ENCODE data around the gene ATG5. TPM values are rescaled to one million over a fixed set of nuclear protein-coding genes. Genes with fewer than 3 reads are reported as not detected.

ATG5 gene
- total and polyA plus RNA-seq, 2 donors from 2014 or later: 26.5 to 31.6 TPM

DNA sequence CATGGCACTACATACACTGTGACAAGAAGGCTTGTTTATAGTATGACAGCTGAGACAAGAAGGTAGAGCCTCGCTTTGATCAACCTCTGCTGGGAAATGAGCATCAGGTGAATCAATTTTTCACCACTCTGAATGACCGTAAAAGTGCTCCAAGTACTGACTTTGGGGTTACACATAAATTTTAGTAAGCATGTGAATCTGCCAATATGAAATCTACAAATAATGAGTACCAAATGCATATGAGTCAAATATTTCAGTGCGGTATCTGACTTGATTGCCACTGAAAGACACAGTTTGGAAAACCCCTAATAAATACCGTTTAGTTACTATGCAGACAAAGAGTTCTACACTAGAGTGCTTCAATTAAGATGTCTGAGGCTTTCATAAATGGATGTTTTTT is 77.8 kb downstream of the ATG5 start:
- FAIRE-seq: no peak
- Histone ChIP-seq H3K36me3 (ENCODE audit: control insufficient read depth in 2 of 3, insufficient read depth in 3 of 3, low read length in 3 of 3) (peaks cover 0 to 7% (median 0%) of the 10 kb centered on the region in 3 donors), H3K9ac (ENCODE audit: low read length in 3 of 3) (no peak overlapping the region), H3K4me3 (ENCODE audit: low read length in 3 of 3) (no peak overlapping the region), H3K27me3 (ENCODE audit: control insufficient read depth, insufficient read depth, low read length) (no peaks in the 10 kb centered on the region), H3K27ac (ENCODE audit: low read depth in 2 of 2, low read length in 2 of 2) (no peak overlapping the region), H3K9me3 (ENCODE audit: control insufficient read depth in 2 of 3, insufficient read depth in 1 of 3, low read length in 3 of 3) (no peaks in the 10 kb centered on the region), H3K4me1 (ENCODE audit: control insufficient read depth in 2 of 3, insufficient read depth in 2 of 3, low read depth in 1 of 3, low read length in 3 of 3) (no peaks in the 10 kb centered on the region)
- TF ChIP-seq, protein P1, sequence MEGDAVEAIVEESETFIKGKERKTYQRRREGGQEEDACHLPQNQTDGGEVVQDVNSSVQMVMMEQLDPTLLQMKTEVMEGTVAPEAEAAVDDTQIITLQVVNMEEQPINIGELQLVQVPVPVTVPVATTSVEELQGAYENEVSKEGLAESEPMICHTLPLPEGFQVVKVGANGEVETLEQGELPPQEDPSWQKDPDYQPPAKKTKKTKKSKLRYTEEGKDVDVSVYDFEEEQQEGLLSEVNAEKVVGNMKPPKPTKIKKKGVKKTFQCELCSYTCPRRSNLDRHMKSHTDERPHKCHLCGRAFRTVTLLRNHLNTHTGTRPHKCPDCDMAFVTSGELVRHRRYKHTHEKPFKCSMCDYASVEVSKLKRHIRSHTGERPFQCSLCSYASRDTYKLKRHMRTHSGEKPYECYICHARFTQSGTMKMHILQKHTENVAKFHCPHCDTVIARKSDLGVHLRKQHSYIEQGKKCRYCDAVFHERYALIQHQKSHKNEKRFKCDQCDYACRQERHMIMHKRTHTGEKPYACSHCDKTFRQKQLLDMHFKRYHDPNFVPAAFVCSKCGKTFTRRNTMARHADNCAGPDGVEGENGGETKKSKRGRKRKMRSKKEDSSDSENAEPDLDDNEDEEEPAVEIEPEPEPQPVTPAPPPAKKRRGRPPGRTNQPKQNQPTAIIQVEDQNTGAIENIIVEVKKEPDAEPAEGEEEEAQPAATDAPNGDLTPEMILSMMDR (IDR thresholded peaks at IDR 0.05; ENCODE audit: borderline replicate concordance, extremely low read depth, insufficient read depth): no peak
- no peak for DNase-seq
- intact Hi-C loops (cut with DNase I): no loop called here

DNA sequence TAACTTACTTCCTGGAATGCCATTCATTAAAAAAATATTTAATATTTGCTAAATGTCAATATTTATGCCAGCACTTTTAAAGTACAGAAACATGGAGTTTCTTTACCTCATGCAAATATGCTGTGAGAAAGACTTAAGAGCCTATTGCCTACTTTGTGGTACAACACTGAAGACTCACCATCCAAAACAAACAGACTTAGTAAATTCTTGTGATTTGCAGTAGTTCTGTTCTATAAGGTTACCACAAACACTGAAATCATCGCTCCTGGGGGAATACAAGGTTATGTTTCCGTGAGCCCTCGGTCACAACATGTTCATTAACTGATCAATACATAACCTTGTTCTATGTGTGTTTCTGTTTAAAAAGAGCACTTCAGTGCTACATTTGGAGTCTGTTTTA is 78.3 kb downstream of the ATG5 start:
- Histone ChIP-seq H3K4me1 (ENCODE audit: control insufficient read depth in 2 of 3, insufficient read depth in 2 of 3, low read depth in 1 of 3, low read length in 3 of 3) (no peaks in the 10 kb centered on the region), H3K36me3 (ENCODE audit: control insufficient read depth in 2 of 3, insufficient read depth in 3 of 3, low read length in 3 of 3) (peaks cover 0 to 7% (median 0%) of the 10 kb centered on the region in 3 donors), H3K27me3 (ENCODE audit: control insufficient read depth, insufficient read depth, low read length) (no peaks in the 10 kb centered on the region), H3K9ac (ENCODE audit: low read length in 3 of 3) (no peak overlapping the region), H3K4me3 (ENCODE audit: low read length in 3 of 3) (no peak overlapping the region), H3K27ac (ENCODE audit: low read depth in 2 of 2, low read length in 2 of 2) (no peak overlapping the region), H3K9me3 (ENCODE audit: control insufficient read depth in 2 of 3, insufficient read depth in 1 of 3, low read length in 3 of 3) (no peaks in the 10 kb centered on the region)
- intact Hi-C loops (cut with DNase I): no loop called here
- TF ChIP-seq, protein P1 (IDR thresholded peaks at IDR 0.05; ENCODE audit: borderline replicate concordance, extremely low read depth, insufficient read depth): no peak
- no peak for DNase-seq
- FAIRE-seq: no peak

DNA sequence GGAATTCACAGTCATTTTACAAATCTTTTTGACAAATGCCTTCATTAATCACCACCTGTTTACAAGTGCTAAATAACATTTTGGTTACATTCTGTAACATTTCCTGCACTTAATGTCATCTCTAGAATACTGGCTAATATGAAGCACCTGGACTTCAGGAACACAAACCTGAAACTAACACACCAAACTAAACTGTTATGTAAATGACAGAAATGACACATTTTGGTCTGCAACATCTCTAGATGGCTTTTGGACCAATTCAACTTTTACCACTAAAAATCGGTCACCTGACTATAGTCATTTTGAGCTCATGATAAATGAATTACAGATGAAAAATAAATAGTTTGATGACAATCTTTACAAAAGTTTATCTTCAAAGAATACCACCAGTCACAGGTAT is 80.6 kb downstream of the ATG5 start:
- H3K27me3 ChIP-seq (ENCODE audit: control insufficient read depth, insufficient read depth, low read length): no peaks in the 10 kb centered on the region
- DNase-seq (no peak), FAIRE-seq (no peak)
- H3K9ac ChIP-seq (ENCODE audit: low read length in 3 of 3): no peak overlapping the region
- peaks cover 0 to 7% (median 0%) of the 10 kb centered on the region in 3 donors for H3K36me3 ChIP-seq (ENCODE audit: control insufficient read depth in 2 of 3, insufficient read depth in 3 of 3, low read length in 3 of 3)
- H3K9me3 ChIP-seq (ENCODE audit: control insufficient read depth in 2 of 3, insufficient read depth in 1 of 3, low read length in 3 of 3): no peaks in the 10 kb centered on the region
- intact Hi-C loops (cut with DNase I): no loop called here
- TF ChIP-seq, protein P1 (IDR thresholded peaks at IDR 0.05; ENCODE audit: borderline replicate concordance, extremely low read depth, insufficient read depth): no peak
- H3K4me1 ChIP-seq (ENCODE audit: control insufficient read depth in 2 of 3, insufficient read depth in 2 of 3, low read depth in 1 of 3, low read length in 3 of 3): no peaks in the 10 kb centered on the region
- no peak overlapping the region for H3K4me3 ChIP-seq (ENCODE audit: low read length in 3 of 3)
- no peak overlapping the region for H3K27ac ChIP-seq (ENCODE audit: low read depth in 2 of 2, low read length in 2 of 2)

DNA sequence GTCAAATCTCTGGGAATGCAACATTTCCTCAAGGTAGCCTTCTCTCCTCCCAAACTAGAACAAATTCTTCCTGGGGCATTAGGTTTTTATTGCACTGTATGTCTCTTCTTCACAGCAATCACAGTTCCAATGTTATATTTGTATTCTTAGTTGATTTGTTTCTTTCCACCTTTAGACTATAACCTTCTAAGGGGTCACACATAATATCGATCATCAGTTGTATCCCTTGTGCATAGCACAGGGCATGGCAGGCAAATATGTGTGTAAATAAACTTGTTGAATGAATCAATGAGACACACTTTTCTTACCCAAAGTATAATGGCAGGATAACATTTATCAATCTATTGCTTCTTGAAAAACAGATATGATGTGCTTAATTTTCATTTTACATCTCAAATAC is 81.0 kb downstream of the ATG5 start:
- no peak for DNase-seq
- H3K9ac ChIP-seq (ENCODE audit: low read length in 3 of 3): no peak overlapping the region
- no peaks in the 10 kb centered on the region for H3K9me3 ChIP-seq (ENCODE audit: control insufficient read depth in 2 of 3, insufficient read depth in 1 of 3, low read length in 3 of 3)
- H3K27me3 ChIP-seq (ENCODE audit: control insufficient read depth, insufficient read depth, low read length): no peaks in the 10 kb centered on the region
- no peak overlapping the region for H3K4me3 ChIP-seq (ENCODE audit: low read length in 3 of 3)
- no peak overlapping the region for H3K27ac ChIP-seq (ENCODE audit: low read depth in 2 of 2, low read length in 2 of 2)
- H3K4me1 ChIP-seq (ENCODE audit: control insufficient read depth in 2 of 3, insufficient read depth in 2 of 3, low read depth in 1 of 3, low read length in 3 of 3): no peaks in the 10 kb centered on the region
- TF ChIP-seq, protein P1 (IDR thresholded peaks at IDR 0.05; ENCODE audit: borderline replicate concordance, extremely low read depth, insufficient read depth): no peak
- H3K36me3 ChIP-seq (ENCODE audit: control insufficient read depth in 2 of 3, insufficient read depth in 3 of 3, low read length in 3 of 3): peaks cover 0 to 7% (median 0%) of the 10 kb centered on the region in 3 donors
- FAIRE-seq: no peak
- intact Hi-C loops (cut with DNase I): no loop called here

Data from kidney (tissue), 14 donors.